ENCODE measurements around the gene LPIN2. TPM values are rescaled to one million over a fixed set of nuclear protein-coding genes. Genes with fewer than 3 reads are reported as not detected.

The LPIN2 gene
- total RNA-seq, 1 donor: 51.1 TPM

GRCh38 chr18:2983296-2983695 lies 29.6 kb downstream of the LPIN2 start:
- H3K9me3 ChIP-seq (ENCODE audit: low read depth, low read length): no peaks in the 10 kb centered on the region
- peaks cover 62% of the 10 kb centered on the region for H3K4me1 ChIP-seq (ENCODE audit: insufficient read depth, low read length)
- no peak overlapping the region for H3K4me3 ChIP-seq (ENCODE audit: low read length)
- no peaks in the 10 kb centered on the region for H3K27me3 ChIP-seq (ENCODE audit: insufficient read depth, low read length)

- Histone ChIP-seq H3K9me3 (ENCODE audit: low read depth, low read length) (no peaks in the 10 kb centered on the region), H3K27me3 (ENCODE audit: insufficient read depth, low read length) (no peaks in the 10 kb centered on the region), H3K4me1 (ENCODE audit: insufficient read depth, low read length) (peaks cover 68% of the 10 kb centered on the region), H3K4me3 (ENCODE audit: low read length) (peak overlapping the region; percentile 28)
Measured at GRCh38 chr18:2982452-2983269, 30.3 kb downstream of the LPIN2 start.

GRCh38 chr18:2982022-2982421 lies 30.9 kb downstream of the LPIN2 start:
- H3K4me3 ChIP-seq (ENCODE audit: low read length): peak overlapping the region; percentile 28
- no peaks in the 10 kb centered on the region for H3K9me3 ChIP-seq (ENCODE audit: low read depth, low read length)
- H3K4me1 ChIP-seq (ENCODE audit: insufficient read depth, low read length): peaks cover 73% of the 10 kb centered on the region
- H3K27me3 ChIP-seq (ENCODE audit: insufficient read depth, low read length): no peaks in the 10 kb centered on the region

GRCh38 chr18:2981212-2981728 lies 31.7 kb downstream of the LPIN2 start:
- Histone ChIP-seq H3K27me3 (ENCODE audit: insufficient read depth, low read length) (no peaks in the 10 kb centered on the region), H3K9me3 (ENCODE audit: low read depth, low read length) (no peaks in the 10 kb centered on the region), H3K4me1 (ENCODE audit: insufficient read depth, low read length) (peaks cover 78% of the 10 kb centered on the region), H3K4me3 (ENCODE audit: low read length) (peak overlapping the region; percentile 21)

- Histone ChIP-seq H3K4me1 (ENCODE audit: insufficient read depth, low read length) (peaks cover 72% of the 10 kb centered on the region), H3K27me3 (ENCODE audit: insufficient read depth, low read length) (no peaks in the 10 kb centered on the region), H3K4me3 (ENCODE audit: low read length) (peak overlapping the region; percentile 21), H3K9me3 (ENCODE audit: low read depth, low read length) (no peaks in the 10 kb centered on the region)
Measured at GRCh38 chr18:2979871-2980790, 32.8 kb downstream of the LPIN2 start.

GRCh38 chr18:2979129-2979528 lies 33.8 kb downstream of the LPIN2 start:
- no peak overlapping the region for H3K4me3 ChIP-seq (ENCODE audit: low read length)
- no peaks in the 10 kb centered on the region for H3K27me3 ChIP-seq (ENCODE audit: insufficient read depth, low read length)
- peaks cover 65% of the 10 kb centered on the region for H3K4me1 ChIP-seq (ENCODE audit: insufficient read depth, low read length)
- no peaks in the 10 kb centered on the region for H3K9me3 ChIP-seq (ENCODE audit: low read depth, low read length)

GRCh38 chr18:2978661-2979106 lies 34.3 kb downstream of the LPIN2 start:
- Histone ChIP-seq H3K4me1 (ENCODE audit: insufficient read depth, low read length) (peaks cover 64% of the 10 kb centered on the region), H3K27me3 (ENCODE audit: insufficient read depth, low read length) (no peaks in the 10 kb centered on the region), H3K4me3 (ENCODE audit: low read length) (no peak overlapping the region), H3K9me3 (ENCODE audit: low read depth, low read length) (no peaks in the 10 kb centered on the region)

- Histone ChIP-seq H3K27me3 (ENCODE audit: insufficient read depth, low read length) (no peaks in the 10 kb centered on the region), H3K4me1 (ENCODE audit: insufficient read depth, low read length) (peaks cover 62% of the 10 kb centered on the region), H3K4me3 (ENCODE audit: low read length) (no peak overlapping the region)
Measured at GRCh38 chr18:2978208-2978607, 34.7 kb downstream of the LPIN2 start.

GRCh38 chr18:2976218-2977132 lies 36.5 kb downstream of the LPIN2 start:
- no peak overlapping the region for H3K4me3 ChIP-seq (ENCODE audit: low read length)
- H3K27me3 ChIP-seq (ENCODE audit: insufficient read depth, low read length): no peaks in the 10 kb centered on the region
- H3K9me3 ChIP-seq (ENCODE audit: low read depth, low read length): no peaks in the 10 kb centered on the region
- peaks cover 68% of the 10 kb centered on the region for H3K4me1 ChIP-seq (ENCODE audit: insufficient read depth, low read length)

More at GRCh38 chr18:2978208-2978607, 34.7 kb downstream of the LPIN2 start:
- no peaks in the 10 kb centered on the region for H3K9me3 ChIP-seq (ENCODE audit: low read depth, low read length)

GRCh38 chr18:2974731-2975130 lies 38.2 kb downstream of the LPIN2 start:
- no peaks in the 10 kb centered on the region for H3K27me3 ChIP-seq (ENCODE audit: insufficient read depth, low read length)
- H3K4me3 ChIP-seq (ENCODE audit: low read length): no peak overlapping the region
- peaks cover 68% of the 10 kb centered on the region for H3K4me1 ChIP-seq (ENCODE audit: insufficient read depth, low read length)
- H3K9me3 ChIP-seq (ENCODE audit: low read depth, low read length): no peaks in the 10 kb centered on the region

GRCh38 chr18:2971741-2972552 lies 41.0 kb downstream of the LPIN2 start:
- no peaks in the 10 kb centered on the region for H3K27me3 ChIP-seq (ENCODE audit: insufficient read depth, low read length)
- H3K4me3 ChIP-seq (ENCODE audit: low read length): peak overlapping the region; percentile 12
- peaks cover 69% of the 10 kb centered on the region for H3K4me1 ChIP-seq (ENCODE audit: insufficient read depth, low read length)
- H3K9me3 ChIP-seq (ENCODE audit: low read depth, low read length): no peaks in the 10 kb centered on the region

GRCh38 chr18:2970772-2971659 lies 41.9 kb downstream of the LPIN2 start:
- no peaks in the 10 kb centered on the region for H3K9me3 ChIP-seq (ENCODE audit: low read depth, low read length)
- peak overlapping the region; percentile 3 for H3K4me3 ChIP-seq (ENCODE audit: low read length)
- H3K4me1 ChIP-seq (ENCODE audit: insufficient read depth, low read length): peaks cover 73% of the 10 kb centered on the region
- H3K27me3 ChIP-seq (ENCODE audit: insufficient read depth, low read length): no peaks in the 10 kb centered on the region

- Histone ChIP-seq H3K4me3 (ENCODE audit: low read length) (no peak overlapping the region), H3K9me3 (ENCODE audit: low read depth, low read length) (no peaks in the 10 kb centered on the region), H3K27me3 (ENCODE audit: insufficient read depth, low read length) (no peaks in the 10 kb centered on the region), H3K4me1 (ENCODE audit: insufficient read depth, low read length) (peaks cover 73% of the 10 kb centered on the region)
Measured at GRCh38 chr18:2970344-2970743, 42.6 kb downstream of the LPIN2 start.

All from mononuclear cell (primary cell).